Measurements from ENCODE around the gene TMC1.

TMC1 gene

DNA sequence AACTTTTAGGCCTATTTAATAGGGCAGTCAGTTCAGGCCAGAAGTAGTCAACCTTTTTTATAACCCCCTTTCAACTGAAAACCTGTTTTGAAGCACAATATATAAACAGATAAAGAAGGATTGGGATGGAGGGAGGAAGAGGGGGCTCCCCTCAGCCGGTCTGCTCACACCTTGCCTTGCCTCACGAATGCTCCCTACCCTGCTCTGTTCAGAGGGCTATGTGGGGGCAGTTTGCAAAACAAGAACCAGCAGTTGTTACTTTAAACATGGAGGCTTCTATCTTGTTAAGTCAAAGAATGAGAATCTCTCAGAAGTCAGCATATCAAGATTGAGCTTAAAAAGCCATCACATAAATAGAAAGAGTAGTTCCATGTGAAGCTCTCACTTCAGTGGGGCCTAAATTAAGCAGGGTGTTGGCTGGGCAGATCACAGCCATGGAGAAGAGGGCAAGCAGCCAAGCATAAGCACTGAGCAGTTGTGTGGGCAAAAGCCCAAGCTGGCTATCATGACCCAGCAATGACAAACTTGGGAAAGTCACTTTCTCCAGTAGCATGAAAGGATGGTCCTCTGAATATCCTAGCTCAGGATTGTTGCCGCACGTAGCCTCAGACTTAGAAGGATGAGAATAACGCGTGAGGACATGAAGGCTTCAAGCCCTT lies 360.8 kb downstream of the TMC1 start:
- FAIRE-seq, result no peak

DNA sequence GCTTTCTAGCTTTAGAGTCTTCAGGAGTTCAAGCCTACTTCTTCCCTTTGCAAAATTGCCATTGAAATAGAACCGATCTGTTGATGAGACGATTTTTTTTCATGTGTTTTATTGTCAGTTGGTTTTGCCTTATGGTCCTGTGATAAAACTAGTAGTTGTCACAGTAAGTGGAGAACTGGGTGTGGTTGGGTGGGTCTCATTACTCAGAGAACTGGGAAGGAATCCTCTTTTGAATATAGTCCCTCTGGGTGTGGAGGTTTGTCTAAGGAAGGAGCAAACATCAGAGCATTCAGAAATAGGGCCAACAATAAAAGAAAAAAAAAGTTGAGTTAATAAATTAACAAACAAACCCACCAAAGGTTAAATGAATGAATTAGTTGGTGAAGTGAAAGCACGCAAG lies 362.5 kb downstream of the TMC1 start:
- FAIRE-seq, result no peak

- no peak for FAIRE-seq
These were observed 363.1 kb downstream of the TMC1 start for GRCh38 chr9:72884508-72884907.
